NCI-H774 (cell line): ENCODE data around the gene RAD51D.
"Not testable (repeated sequence)": the region's sequence is repeated elsewhere in the genome, so short reads cannot be mapped to it uniquely, and the experiment has no call there.

Experiments
- DNase-seq: peaks from one replicate; lab custom pipeline; 2025; lab: John Stamatoyannopoulos, UW

RAD51D gene

DNA sequence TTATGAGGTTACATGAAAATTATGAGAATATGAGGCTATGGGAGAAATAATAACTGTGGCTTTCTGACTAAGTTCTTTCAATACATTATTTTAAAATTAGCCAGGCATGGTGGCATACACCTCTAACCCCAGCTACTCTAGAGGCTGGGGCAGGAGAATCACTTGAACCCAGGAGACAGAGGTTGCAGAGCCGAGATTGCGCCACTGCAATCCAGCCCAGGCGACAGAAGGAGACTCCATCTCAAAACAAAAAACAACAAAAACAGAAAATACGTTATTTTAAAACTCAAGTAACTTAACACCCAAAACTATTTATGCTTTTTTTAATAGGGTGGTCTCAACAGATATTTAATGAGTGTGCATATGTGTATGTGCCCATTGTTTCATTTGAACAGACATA lies 53.8 kb downstream of the RAD51D start:
- no peak for DNase-seq

DNA sequence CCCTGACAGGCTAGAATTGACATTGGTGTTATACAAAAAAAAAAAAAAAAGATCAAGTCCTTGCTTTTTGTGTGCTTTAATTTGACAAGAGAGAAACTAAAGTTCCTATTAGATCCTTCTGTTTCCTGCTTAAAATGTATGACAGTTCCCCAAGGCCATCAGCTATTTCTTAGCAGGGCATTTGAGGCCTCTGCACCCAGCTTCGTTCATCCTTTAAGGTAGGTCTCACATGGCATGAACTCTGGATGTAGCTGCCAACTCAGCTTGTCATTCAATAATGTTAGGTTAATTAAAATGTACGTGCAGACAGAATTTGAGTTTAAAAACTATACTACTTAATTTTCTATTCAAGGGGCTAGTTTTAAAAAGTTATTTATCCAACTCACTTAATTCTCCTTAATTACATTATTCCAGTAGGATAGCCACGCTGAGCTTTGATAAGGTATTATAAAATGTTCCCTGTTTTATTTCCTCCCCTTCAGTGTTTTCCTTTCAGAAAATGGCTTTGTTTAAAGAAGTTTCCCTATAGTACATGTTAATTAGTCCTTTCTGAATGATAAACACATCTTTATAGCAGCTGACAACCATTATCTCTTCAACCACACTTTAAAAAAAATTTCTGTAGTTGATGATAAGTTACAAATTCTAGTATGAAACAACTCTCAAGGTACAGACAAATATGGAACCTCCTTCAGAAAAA lies 55.0 kb downstream of the RAD51D start:
- DNase-seq = no peak

DNA sequence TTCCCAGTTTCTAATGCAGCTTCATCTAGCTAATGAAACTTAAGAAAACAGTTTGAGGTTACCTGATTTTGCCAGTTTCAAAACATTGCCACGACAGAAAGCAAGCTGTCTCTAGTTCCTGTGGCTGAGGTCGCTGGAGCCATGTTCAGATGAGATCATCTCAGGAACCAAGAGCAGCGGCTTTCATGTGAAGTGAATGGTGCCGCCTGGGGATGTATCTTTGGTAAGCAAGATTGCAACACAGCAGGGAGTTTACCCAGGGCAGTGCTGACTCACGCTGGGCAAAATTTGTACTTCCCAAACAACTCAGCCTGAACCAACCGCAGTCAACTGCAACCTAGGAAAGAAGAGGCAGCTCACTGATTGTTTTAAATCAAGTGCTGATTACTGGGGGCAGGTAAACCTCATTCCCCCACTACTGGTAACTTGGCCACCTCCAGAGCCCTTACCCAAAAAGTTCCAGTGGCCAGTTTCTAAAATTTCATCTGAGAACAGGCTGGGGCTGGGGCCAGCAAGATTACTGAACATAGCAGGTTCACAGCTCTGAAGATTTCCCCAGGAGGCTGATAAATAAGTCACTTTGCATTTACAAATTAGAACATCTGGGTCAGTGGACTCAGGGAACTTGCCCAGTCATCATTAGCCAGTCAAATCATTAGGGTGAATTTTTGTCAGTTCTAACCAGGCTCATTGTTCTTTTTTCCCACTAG lies 56.0 kb downstream of the RAD51D start, which contains the start of gene RFFL:
RFFL (minus strand) TSS at position 194 of the 710 bp plus-strand sequence. CDS start 37,154 bp downstream, outside the sequence.
- peak; percentile 86 for DNase-seq

- DNase-seq = no peak
These were observed 57.4 kb downstream of the RAD51D start for GRCh38 chr17:35062308-35062707.

DNA sequence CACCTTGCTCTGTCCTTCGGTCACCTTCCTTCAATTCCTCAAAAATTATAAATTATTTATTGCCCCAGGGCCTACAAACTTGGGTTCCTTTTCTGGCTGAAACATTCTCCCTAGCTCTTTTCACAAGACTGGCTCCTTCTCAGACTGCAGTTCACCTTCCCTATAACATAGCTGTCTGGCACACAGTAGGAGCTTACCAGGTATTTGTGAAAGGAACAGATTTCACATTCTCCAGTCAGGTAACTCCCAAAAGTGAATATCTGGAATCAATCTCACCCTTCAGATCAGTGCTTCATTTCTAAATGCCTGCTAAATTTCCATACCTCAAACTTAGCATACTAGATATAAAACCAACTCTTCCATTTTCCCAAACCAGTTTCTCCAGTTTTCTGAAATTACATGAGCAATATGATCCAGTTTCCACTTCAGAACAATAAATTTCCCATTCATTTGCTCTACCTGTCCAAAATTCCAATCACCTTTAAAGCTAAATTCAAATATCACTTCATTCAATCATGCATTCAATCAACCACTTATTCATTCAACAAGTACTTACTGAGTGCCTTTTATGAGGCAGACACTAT lies 62.2 kb downstream of the RAD51D start:
- no peak for DNase-seq

GRCh38 chr17:35056013-35056412 lies 63.6 kb downstream of the RAD51D start:
- DNase-seq = no peak

DNA sequence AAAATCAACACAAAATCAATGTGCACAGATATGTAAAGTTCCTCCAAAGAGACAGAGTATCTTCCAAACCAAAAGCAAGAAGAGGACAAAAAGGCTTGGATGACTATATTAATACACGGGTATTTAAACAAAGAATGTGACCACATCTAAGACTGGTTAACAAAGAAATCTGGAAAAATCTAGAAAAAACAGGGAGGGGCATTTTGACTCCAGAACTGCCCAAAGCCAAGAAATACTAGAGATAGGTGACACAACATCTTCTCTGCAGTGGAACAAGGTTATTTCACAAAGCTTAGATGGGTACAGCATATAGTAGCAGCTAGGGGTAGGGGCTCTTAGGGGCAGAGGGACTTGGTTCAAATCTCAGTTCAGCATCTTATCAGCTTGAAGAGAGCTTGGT lies 66.5 kb downstream of the RAD51D start:
- DNase-seq = no peak

DNA sequence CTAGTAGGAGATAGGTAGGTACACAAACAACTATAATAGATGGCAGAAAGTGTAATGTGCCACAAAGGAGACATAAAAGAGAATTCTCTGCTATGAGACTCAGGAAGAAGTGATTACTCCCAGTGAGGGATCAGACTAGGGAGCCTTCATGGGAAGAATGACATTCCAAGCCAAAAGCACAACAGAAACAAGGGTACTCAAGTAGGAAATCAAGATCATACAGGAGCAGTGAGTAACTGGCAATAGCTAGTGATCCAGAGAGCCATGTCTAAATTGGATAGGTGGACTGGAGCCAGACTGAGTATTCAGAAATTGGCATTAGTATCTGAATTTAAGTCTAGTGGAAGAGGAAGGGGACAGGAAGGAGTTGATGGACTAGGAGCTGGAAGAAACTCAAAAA lies 66.9 kb downstream of the RAD51D start:
- no peak for DNase-seq

- DNase-seq = no peak
These were observed 67.4 kb downstream of the RAD51D start for GRCh38 chr17:35052241-35052610.

DNA sequence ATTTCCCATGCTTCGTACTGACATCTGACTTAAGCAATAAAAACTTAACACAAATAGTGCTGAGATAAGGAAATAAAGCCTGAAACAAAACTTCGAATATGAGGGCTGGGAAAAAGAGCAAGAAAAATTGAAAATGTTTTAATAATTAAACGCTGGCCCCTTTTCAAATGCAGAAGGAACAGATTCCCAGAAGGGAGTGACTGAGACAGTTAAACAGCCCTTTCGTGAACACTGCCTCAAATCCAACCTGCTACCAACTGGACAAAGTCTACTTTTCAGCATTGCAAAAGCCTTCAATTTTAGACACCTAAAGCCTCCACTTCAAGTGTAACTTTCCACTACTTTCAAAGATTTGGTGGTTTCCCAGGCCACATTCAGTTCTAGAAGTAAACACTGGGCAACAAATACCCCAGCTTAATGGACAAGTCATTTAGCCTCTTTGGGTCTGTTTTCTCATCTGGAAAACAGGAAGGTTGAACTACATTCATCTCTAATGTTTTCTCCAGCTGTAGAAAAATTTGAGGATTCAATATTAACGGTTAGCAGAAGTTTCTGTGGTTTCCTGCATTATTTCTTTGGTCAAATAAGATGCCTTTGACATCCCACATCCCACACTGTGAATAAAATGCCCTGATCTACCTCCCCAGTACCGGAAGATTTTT lies 68.0 kb downstream of the RAD51D start:
- no peak for DNase-seq

GRCh38 chr17:35051183-35051578 lies 68.5 kb downstream of the RAD51D start:
- no peak for DNase-seq

GRCh38 chr17:35050170-35050569 lies 69.5 kb downstream of the RAD51D start:
- DNase-seq = no peak

DNA sequence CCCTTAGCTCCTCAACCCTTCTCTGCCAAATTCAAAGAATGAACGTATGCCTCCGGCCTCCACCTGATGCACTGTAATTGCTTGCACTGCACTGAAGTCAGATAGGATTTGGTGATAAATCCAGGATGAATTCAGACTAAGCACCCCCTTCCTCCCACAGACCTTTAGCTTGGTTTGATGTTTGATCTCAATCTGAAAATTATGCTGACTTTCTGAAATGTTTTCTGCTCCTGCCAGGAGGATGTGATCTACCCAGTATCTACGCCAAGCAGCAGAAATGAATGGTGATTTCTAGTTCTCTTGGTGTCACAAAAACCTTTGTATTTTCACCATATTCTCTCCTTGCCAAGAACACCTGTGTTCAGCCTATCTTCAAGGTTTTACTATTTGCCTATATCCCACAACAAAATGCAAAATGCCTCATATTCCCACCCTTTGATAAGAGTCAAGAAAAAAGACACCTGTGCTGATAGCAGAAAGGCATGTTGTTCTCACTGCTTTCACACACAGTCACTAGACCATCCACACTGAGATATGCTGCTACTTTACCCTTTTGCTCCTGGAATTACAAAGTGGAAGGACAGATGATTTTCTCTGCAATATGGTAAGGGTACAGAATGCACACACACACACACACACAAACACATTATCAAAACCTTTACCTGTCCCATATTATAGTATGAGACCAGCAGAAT lies 70.8 kb downstream of the RAD51D start:
- no peak for DNase-seq

DNA sequence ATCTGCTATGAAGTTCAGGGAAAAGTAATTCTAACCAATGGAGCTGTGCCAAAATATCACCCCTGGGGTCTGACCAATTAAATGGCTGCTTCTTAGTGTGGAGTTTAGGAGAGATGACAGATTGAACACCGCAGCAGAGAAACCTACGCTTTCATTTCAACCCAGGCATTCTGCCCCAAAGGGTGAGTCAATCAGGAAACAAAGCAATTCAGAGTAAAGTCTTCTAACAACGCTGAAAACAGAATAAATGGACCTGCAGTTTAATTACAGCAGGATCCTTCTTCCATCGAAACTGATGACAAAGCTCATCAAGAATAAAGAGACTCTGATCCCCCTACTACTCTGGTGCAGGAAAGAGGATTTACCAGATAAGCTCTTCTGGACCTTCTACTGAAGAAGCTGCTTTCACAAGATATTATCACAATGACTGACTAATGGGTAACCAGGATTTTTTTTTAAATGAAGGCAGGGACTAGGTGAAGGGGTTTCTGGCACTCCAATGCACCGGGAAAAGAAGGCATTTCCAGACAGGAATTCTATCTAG lies 72.8 kb downstream of the RAD51D start:
- no peak for DNase-seq

GRCh38 chr17:35046245-35046644 lies 73.4 kb downstream of the RAD51D start:
- no peak for DNase-seq

GRCh38 chr17:35045458-35045979 lies 74.1 kb downstream of the RAD51D start:
- not testable (repeated sequence) for DNase-seq

DNA sequence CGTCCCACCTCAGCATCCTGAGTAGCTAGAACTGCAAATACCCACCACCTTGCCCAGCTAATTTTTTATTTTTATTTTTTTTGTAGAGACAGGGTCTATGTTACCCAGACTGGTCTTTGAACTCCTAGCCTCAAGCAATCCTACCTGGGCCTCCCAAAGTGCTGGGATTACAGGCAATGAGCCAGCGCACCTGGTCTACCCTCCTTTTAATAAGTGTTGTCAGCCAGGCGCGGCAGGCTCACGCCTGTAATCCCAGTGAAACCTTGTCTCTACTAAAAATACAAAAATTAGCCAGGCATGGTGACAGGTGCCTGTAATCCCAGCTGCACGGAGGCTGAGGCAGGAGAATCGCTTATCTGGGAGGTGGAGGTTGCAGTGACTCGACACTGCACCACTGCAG lies 75.5 kb downstream of the RAD51D start:
- DNase-seq = no peak
